ENCODE data around the gene MYF5. TPM values are rescaled to one million over a fixed set of nuclear protein-coding genes. Genes with fewer than 3 reads are reported as not detected.

MYF5 gene
- not detected in 2 replicates for total RNA-seq

GRCh38 chr12:80716696-80717469 lies at the start of gene MYF5:
TSS of gene MYF5 (plus strand) at chr12:80716912. CDS start at chr12:80717064, 152 bp downstream.

DNA sequence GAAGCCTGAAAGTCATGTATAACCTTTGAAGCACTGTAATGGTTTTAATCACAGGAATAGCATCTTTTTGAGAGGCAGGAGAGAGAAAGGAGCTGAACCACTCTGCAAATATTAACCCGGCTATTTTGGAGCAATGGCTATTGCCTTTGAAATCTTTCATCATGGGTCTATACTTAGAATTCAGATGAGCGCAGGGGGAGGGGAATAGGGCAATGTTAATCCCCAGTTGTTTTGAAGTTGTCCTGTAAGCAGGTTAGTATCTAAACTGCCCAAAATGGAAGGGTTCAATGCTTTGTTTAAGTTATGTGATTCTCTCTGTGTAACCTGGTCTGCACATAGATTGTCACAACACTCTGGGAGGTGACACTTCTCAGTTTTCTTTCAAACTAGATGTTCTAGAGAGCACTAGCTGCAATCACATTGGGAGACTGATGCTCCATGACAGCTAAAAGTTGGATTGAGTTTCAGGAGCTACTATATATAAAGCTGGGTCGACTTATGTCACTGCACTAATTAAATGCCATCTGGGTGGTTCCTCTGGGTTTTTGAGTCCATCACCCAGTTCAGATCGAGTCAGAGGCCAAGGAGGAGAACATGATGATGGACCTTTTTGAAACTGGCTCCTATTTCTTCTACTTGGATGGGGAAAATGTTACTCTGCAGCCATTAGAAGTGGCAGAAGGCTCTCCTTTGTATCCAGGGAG lies 9.4 kb upstream of the MYF5 start, which contains the start of gene MYF6:
Gene MYF6, plus strand, starts transcription at position 509 of the 704 bp plus-strand sequence. Its CDS starts 86 bp downstream, at position 595.

Other genes starting within 250 kb of the MYF5 start
- not detected in 2 replicates for gene MYF6, start 9.3 kb upstream of the MYF5 start, total RNA-seq
- gene LIN7A, start 221.0 kb downstream of the MYF5 start, total RNA-seq = 0.31 and 0.32 TPM in 2 replicates

Measured in bladder microvascular endothelial cell (primary cell).